ENCODE results near the gene ENDOG.

GRCh38 chr9:128847803-128848202 lies 29.5 kb downstream of the ENDOG start:
- TF ChIP-seq CTCF (IDR thresholded peaks at IDR 0.05) (no peak), POLR2A (IDR thresholded peaks at IDR 0.05) (no peak), POLR2AphosphoS5 (IDR thresholded peaks at IDR 0.05; ENCODE audit: insufficient read depth in 1 of 2, low read depth in 1 of 2) (no peak)
